Measurements from ENCODE around the gene RHOV. TPM values are rescaled to one million over a fixed set of nuclear protein-coding genes. Genes with fewer than 3 reads are reported as not detected.

The RHOV gene
- polyA plus RNA-seq, 1 of the 3 experiments (the other 2 are of a cell fraction) = 0.62 TPM

- H3K79me2 ChIP-seq (ENCODE audit: insufficient read depth) = peaks cover 16% of the 10 kb centered on the region
These were observed 28.8 kb upstream of the RHOV start for GRCh38 chr15:40902605-40903561.

More at GRCh38 chr15:40902605-40903561, 28.8 kb upstream of the RHOV start:
- Histone ChIP-seq H3K4me1 (ENCODE audit: control insufficient read depth in 1 of 2, insufficient read depth in 2 of 2, low read depth in 1 of 2, low read length in 1 of 2) (peaks cover 12 to 24% of the 10 kb centered on the region in 2 experiments; a peak in 3 of 4 replicates), H3K27me3 (ENCODE audit: insufficient read depth) (no peaks in the 10 kb centered on the region), H3K9me3 (no peaks in the 10 kb centered on the region), H3K36me3 (replicated peaks in 1 of 2; ENCODE audit: control insufficient read depth in 1 of 2, insufficient read depth in 2 of 2, low read length in 1 of 2) (peaks cover 9 to 37% of the 10 kb centered on the region in 2 experiments), H3K4me3 (ENCODE audit: low read depth in 2 of 2, low read length in 1 of 2) (no peak overlapping the region), H3K9ac (no peak overlapping the region), H4K20me1 (ENCODE audit: insufficient read depth) (peaks cover 20% of the 10 kb centered on the region; the same call in 1 of the 2 replicates), H3K9me2 (no peaks in the 10 kb centered on the region), H3K27ac (ENCODE audit: low read depth in 2 of 2, low read length in 1 of 2) (no peak overlapping the region), H3K4me2 (no peak overlapping the region), H3F3A (replicated peaks; ENCODE audit: insufficient read depth) (peaks cover 36% of the 10 kb centered on the region), H2AFZ (ENCODE audit: low read depth) (no peak overlapping the region)
- CTCF ChIA-PET = interaction anchor here (0.6 to 23.8 kb wide), 31 partner anchors 6 to 519 kb away, joined by 3 to 675 read pairs (median 6); partner anchors contain the start of genes DLL4, NUSAP1, OIP5 and RHOV
- no peak for DNase-seq
- POLR2A ChIA-PET = no interaction called here
- no peak for TF ChIP-seq CHD2 (IDR thresholded peaks at IDR 0.05; ENCODE audit: low read length, partially characterized antibody)
- no peak for TF ChIP-seq ELF1 (IDR thresholded peaks at IDR 0.05)
- TF ChIP-seq TCF12 (IDR thresholded peaks at IDR 0.05) = no peak
- TF ChIP-seq RCOR1 (IDR thresholded peaks at IDR 0.05; ENCODE audit: low read length) = no peak
- TF ChIP-seq SMC3 (IDR thresholded peaks at IDR 0.05; ENCODE audit: low read depth, low read length) = no peak
- TF ChIP-seq RXRA (IDR thresholded peaks at IDR 0.05; ENCODE audit: borderline replicate concordance, low read depth) = no peak
- TF ChIP-seq GABPA (IDR thresholded peaks at IDR 0.05; ENCODE audit: low read depth) = no peak
- TF ChIP-seq, protein P1, sequence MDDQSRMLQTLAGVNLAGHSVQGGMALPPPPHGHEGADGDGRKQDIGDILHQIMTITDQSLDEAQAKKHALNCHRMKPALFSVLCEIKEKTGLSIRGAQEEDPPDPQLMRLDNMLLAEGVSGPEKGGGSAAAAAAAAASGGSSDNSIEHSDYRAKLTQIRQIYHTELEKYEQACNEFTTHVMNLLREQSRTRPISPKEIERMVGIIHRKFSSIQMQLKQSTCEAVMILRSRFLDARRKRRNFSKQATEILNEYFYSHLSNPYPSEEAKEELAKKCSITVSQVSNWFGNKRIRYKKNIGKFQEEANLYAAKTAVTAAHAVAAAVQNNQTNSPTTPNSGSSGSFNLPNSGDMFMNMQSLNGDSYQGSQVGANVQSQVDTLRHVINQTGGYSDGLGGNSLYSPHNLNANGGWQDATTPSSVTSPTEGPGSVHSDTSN (IDR thresholded peaks at IDR 0.05) = no peak
- TF ChIP-seq, protein P2, sequence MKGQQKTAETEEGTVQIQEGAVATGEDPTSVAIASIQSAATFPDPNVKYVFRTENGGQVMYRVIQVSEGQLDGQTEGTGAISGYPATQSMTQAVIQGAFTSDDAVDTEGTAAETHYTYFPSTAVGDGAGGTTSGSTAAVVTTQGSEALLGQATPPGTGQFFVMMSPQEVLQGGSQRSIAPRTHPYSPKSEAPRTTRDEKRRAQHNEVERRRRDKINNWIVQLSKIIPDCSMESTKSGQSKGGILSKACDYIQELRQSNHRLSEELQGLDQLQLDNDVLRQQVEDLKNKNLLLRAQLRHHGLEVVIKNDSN (IDR thresholded peaks at IDR 0.05; ENCODE audit: borderline replicate concordance, low read depth) = no peak
- TF ChIP-seq POLR2AphosphoS5 (IDR thresholded peaks at IDR 0.05; ENCODE audit: low read depth, low read length) = no peak
- TF ChIP-seq EZH2phosphoT487 (IDR thresholded peaks at IDR 0.05; ENCODE audit: borderline replicate concordance, low read depth) = no peak
- TF ChIP-seq TAF1 (IDR thresholded peaks at IDR 0.05; ENCODE audit: borderline replicate concordance, low read depth, low read length) = no peak
- no peak for TF ChIP-seq SIN3A (IDR thresholded peaks at IDR 0.05; ENCODE audit: borderline replicate concordance, low read depth, low read length)
- TF ChIP-seq, protein P3, sequence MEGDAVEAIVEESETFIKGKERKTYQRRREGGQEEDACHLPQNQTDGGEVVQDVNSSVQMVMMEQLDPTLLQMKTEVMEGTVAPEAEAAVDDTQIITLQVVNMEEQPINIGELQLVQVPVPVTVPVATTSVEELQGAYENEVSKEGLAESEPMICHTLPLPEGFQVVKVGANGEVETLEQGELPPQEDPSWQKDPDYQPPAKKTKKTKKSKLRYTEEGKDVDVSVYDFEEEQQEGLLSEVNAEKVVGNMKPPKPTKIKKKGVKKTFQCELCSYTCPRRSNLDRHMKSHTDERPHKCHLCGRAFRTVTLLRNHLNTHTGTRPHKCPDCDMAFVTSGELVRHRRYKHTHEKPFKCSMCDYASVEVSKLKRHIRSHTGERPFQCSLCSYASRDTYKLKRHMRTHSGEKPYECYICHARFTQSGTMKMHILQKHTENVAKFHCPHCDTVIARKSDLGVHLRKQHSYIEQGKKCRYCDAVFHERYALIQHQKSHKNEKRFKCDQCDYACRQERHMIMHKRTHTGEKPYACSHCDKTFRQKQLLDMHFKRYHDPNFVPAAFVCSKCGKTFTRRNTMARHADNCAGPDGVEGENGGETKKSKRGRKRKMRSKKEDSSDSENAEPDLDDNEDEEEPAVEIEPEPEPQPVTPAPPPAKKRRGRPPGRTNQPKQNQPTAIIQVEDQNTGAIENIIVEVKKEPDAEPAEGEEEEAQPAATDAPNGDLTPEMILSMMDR (IDR thresholded peaks at IDR 0.05) = no peak
- no peak for TF ChIP-seq GATA2 (CRISPR knock-in tag; IDR thresholded peaks at IDR 0.05)
- no peak for TF ChIP-seq MAX (IDR thresholded peaks at IDR 0.05; ENCODE audit: low read depth)
- no peak for TF ChIP-seq RFX5 (IDR thresholded peaks at IDR 0.05; ENCODE audit: low read length)
- no peak for TF ChIP-seq FOXM1 (IDR thresholded peaks at IDR 0.05; ENCODE audit: low read depth)
- no peak for TF ChIP-seq ZBTB33 (IDR thresholded peaks at IDR 0.05; ENCODE audit: borderline replicate concordance, low read depth)
- no peak for TF ChIP-seq FOXJ3 (CRISPR knock-in tag; IDR thresholded peaks at IDR 0.05)
- 95% methylated on average over 23 of the region's 33 CpGs for WGBS (ENCODE audit: low lambda C conversion rate)

Data from SK-N-SH (cell line).